ENCODE results near the gene SLC22A7.
A peak's percentile ranks its signal among the peaks of the same experiment; 100 is the strongest.

The SLC22A7 gene, protein sequence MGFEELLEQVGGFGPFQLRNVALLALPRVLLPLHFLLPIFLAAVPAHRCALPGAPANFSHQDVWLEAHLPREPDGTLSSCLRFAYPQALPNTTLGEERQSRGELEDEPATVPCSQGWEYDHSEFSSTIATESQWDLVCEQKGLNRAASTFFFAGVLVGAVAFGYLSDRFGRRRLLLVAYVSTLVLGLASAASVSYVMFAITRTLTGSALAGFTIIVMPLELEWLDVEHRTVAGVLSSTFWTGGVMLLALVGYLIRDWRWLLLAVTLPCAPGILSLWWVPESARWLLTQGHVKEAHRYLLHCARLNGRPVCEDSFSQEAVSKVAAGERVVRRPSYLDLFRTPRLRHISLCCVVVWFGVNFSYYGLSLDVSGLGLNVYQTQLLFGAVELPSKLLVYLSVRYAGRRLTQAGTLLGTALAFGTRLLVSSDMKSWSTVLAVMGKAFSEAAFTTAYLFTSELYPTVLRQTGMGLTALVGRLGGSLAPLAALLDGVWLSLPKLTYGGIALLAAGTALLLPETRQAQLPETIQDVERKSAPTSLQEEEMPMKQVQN

GRCh38 chr6:43297644-43298564, at the start of gene SLC22A7:
SLC22A7 (plus strand) TSS chr6:43298260; CDS start chr6:43298359, 99 bp downstream.
- DNase-seq, result no peak

GRCh38 chr6:43248791-43249190, 49.3 kb upstream of the SLC22A7 start:
- no peak for DNase-seq

DNA sequence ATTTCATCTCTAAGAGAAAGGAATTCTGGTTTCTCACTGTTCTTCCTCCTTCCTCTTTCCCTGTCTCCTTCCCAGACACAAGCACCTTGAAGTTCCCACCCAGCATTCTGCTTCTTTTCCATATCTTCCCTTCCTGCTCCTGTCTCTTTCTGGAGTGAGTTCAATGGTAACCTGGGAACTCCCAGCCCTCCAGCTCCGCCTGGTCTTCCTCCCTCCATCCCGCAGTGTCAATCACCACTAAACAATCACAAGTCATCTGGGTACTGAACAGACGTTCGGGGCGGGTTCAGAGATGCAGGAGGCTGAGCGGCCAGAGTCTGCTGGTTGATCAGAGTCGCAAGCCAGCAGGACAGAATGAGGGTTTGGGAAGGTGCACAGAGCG, 47.1 kb upstream of the SLC22A7 start:
- DNase-seq, result no peak

- DNase-seq, result no peak
Measured at GRCh38 chr6:43253401-43253800, 44.7 kb upstream of the SLC22A7 start.

GRCh38 chr6:43254138-43254817, 43.8 kb upstream of the SLC22A7 start:
- no peak for DNase-seq

GRCh38 chr6:43254846-43255245, 43.2 kb upstream of the SLC22A7 start:
- DNase-seq, result no peak

DNA sequence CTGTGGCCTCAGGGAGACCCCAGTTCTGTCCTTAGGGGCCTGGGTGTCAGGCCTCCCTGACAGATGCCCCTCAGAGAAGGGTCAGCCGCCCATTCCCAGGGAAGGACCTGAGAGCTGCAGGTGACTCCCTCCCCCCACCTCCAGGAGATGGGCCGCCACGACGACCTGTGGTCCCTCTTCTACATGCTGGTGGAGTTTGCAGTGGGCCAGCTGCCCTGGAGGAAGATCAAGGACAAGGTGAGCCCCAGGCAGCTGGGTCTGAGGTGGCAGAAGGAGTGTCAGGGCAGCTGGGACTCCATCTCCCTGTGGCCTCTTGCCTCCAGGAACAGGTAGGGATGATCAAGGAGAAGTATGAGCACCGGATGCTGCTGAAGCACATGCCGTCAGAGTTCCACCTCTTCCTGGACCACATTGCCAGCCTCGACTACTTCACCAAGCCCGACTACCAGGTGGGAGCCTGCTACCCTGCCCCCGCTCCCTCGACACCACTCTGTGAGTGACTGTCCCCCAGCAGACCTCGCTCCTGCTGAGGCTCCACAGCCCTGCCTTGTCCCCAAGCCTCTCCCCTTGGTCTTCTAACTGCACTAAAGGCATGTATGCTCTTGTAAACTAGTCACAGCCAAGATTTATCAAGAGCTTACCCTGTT, 42.5 kb upstream of the SLC22A7 start:
- DNase-seq, result no peak

GRCh38 chr6:43256670-43257366, 41.2 kb upstream of the SLC22A7 start:
- DNase-seq, result no peak

GRCh38 chr6:43257367-43258145, 40.5 kb upstream of the SLC22A7 start:
- DNase-seq, result no peak

DNA sequence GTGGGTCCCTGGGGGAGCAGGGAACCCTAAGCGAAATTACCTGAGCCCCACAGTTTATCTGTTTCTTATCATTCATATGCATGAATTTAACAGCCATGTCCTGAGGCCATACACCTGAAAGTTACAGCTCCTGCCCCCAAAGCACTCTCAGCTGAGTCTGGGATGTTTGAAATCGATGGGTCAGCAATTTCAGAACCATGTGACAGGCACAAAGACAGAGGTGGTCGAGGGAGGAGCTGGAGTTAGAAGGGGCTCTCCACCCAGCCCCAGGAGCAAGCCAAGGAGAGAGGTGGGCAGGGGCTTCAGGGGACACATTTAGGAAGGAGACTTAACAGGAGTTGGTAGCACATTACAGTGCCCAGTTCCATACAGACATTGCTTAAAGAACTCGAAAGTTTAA, 39.9 kb upstream of the SLC22A7 start:
- no peak for DNase-seq

GRCh38 chr6:43258807-43259686, 39.0 kb upstream of the SLC22A7 start:
- DNase-seq, result no peak

GRCh38 chr6:43260791-43261190, 37.3 kb upstream of the SLC22A7 start:
- DNase-seq, result no peak

DNA sequence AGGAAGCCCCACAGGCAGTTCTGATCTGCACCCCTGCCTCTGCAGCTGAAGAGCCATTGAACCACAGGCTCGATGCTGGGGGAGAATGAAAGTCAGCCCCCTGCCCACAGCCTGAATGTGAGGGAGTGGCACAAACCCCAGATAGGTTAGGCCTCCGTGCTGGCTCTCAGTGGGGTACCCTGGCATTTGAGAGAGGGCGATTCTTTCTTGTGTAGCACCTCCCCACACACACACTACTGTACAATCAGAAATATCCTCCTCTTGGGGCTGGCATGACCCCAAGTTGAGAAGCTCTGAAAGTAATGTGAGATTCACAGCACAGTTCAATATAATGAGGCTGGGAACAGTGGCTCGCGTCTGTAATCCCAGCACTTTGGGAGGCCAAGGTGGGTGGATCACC, 36.9 kb upstream of the SLC22A7 start:
- DNase-seq, result no peak

DNA sequence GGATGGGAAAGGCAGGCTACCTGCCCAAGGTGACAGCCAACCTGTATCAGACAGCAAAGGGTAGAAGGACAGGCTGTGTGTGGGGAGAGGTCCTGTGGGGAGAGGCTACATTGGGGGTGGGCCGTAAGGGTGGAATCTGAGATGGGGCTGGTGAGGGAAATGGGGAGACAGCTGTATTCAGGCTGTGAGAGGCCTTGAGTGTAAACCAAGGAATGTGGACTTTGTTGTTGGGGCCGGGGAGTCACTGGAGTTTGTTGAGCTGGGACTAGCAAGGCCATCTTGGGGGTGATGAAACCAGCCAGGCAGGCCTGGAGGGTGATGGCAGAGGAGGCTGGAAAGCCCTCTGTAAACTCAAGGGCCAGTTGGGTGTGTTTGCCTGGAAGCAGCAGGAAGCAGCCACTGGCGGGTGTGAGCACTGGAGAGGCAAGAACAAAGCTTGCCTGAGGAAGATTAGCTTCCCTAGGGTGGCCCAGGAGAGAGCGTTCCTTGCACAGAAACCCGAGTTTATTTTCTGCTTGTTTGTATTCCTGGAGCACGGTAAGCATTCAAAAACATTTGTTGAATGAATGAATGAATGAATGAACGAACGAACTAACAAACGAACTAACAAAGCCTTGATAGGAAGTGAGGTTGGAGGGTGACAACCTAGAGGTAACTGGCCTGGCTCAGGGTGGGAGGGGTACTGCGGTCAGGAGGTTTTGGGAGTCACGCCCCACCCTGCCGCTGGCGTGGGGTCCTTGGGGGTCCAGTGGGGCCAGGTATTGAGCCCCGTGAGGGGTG, 35.9 kb upstream of the SLC22A7 start:
- DNase-seq, result no peak

- DNase-seq, result no peak
Measured at GRCh38 chr6:43262780-43263313, 35.2 kb upstream of the SLC22A7 start.

- peak; percentile 75 for DNase-seq
Measured at GRCh38 chr6:43263314-43264178, 34.5 kb upstream of the SLC22A7 start.

GRCh38 chr6:43264599-43265145, 33.4 kb upstream of the SLC22A7 start:
- DNase-seq, result no peak

DNA sequence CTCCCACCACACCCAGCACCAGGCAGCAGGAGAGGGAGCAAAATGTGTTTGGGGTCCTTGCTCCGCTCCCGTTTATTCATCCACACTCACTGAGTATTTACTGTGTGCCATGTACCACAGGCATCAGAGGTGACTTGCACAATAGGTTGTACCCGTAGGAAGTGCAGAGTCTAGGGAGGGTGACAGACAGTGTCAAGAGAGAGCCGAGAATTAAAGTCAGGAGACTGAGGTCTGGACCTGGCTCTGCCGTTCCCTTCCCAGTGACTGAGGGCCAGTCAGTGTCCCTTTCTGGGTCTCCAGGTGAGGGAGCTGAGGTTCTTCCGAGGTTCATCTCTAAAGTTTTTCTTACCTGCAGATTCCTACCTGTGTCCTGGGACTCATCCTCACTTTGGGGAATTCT, 32.5 kb upstream of the SLC22A7 start:
- no peak for DNase-seq
